Measurements from ENCODE around the gene CCDC152. TPM values are rescaled to one million over a fixed set of nuclear protein-coding genes. Genes with fewer than 3 reads are reported as not detected.

The CCDC152 gene
- total RNA-seq, 1 donor from 2014 or later: 1.2 TPM

GRCh38 chr5:42787845-42788244 lies 31.2 kb downstream of the CCDC152 start:
- Histone ChIP-seq H2AFZ (ENCODE audit: low read depth, low read length) (no peak overlapping the region), H3K27me3 (ENCODE audit: insufficient read depth, low read length) (no peaks in the 10 kb centered on the region), H3K9me3 (ENCODE audit: insufficient read depth, low read depth, low read length) (peaks cover 2% of the 10 kb centered on the region), H3K4me2 (ENCODE audit: low read length) (no peak overlapping the region), H3K9ac (ENCODE audit: low read length) (no peak overlapping the region), H3K27ac (ENCODE audit: low read depth, low read length) (no peak overlapping the region), H3K4me3 (ENCODE audit: insufficient read depth, low read depth, low read length) (no peak overlapping the region), H3K79me2 (ENCODE audit: insufficient read depth, low read length) (no peaks in the 10 kb centered on the region), H3K4me1 (ENCODE audit: insufficient read depth, low read length) (no peaks in the 10 kb centered on the region), H4K20me1 (ENCODE audit: insufficient read depth, low read length) (no peaks in the 10 kb centered on the region), H3K36me3 (ENCODE audit: insufficient read depth, low read length) (no peaks in the 10 kb centered on the region)
- no peaks in the 10 kb centered on the region for H3K36me3 Mint-ChIP-seq (ENCODE audit: low read depth, unreplicated experiment)
- no peak for TF ChIP-seq EZH2 (IDR thresholded peaks at IDR 0.05; ENCODE audit: insufficient read depth, low read length)
- no peak for TF ChIP-seq CTCF (IDR thresholded peaks at IDR 0.05; ENCODE audit: insufficient read depth, low read depth, low read length)
- DNase-seq (ENCODE audit: low read depth) (no peak), FAIRE-seq (no peak)
- peaks cover 21% of the 10 kb centered on the region for H3K9me3 Mint-ChIP-seq (ENCODE audit: unreplicated experiment)
- no peaks in the 10 kb centered on the region for H3K4me1 Mint-ChIP-seq (ENCODE audit: low read depth, unreplicated experiment)
- H3K4me3 Mint-ChIP-seq (ENCODE audit: unreplicated experiment): no peak overlapping the region
- H3K27ac Mint-ChIP-seq (ENCODE audit: unreplicated experiment): no peak overlapping the region
- H3K27me3 Mint-ChIP-seq (ENCODE audit: low read depth, unreplicated experiment): no peaks in the 10 kb centered on the region

GRCh38 chr5:42791151-42791550 lies 34.5 kb downstream of the CCDC152 start:
- Mint-ChIP-seq H3K36me3 (ENCODE audit: low read depth, unreplicated experiment) (no peaks in the 10 kb centered on the region), H3K9me3 (ENCODE audit: unreplicated experiment) (peaks cover 10% of the 10 kb centered on the region), H3K27me3 (ENCODE audit: low read depth, unreplicated experiment) (no peaks in the 10 kb centered on the region), H3K4me3 (ENCODE audit: unreplicated experiment) (no peak overlapping the region), H3K4me1 (ENCODE audit: low read depth, unreplicated experiment) (no peaks in the 10 kb centered on the region), H3K27ac (ENCODE audit: unreplicated experiment) (no peak overlapping the region)
- no peaks in the 10 kb centered on the region for H3K9me3 ChIP-seq (ENCODE audit: insufficient read depth, low read depth, low read length)
- no peak overlapping the region for H3K27ac ChIP-seq (ENCODE audit: low read depth, low read length)
- no peak for FAIRE-seq
- no peaks in the 10 kb centered on the region for H3K27me3 ChIP-seq (ENCODE audit: insufficient read depth, low read length)
- H4K20me1 ChIP-seq (ENCODE audit: insufficient read depth, low read length): no peaks in the 10 kb centered on the region
- no peak overlapping the region for H2AFZ ChIP-seq (ENCODE audit: low read depth, low read length)
- H3K4me3 ChIP-seq (ENCODE audit: insufficient read depth, low read depth, low read length): no peak overlapping the region
- H3K79me2 ChIP-seq (ENCODE audit: insufficient read depth, low read length): no peaks in the 10 kb centered on the region
- H3K4me1 ChIP-seq (ENCODE audit: insufficient read depth, low read length): no peaks in the 10 kb centered on the region
- no peak overlapping the region for H3K9ac ChIP-seq (ENCODE audit: low read length)
- no peak for TF ChIP-seq EZH2 (IDR thresholded peaks at IDR 0.05; ENCODE audit: insufficient read depth, low read length)
- TF ChIP-seq CTCF (IDR thresholded peaks at IDR 0.05; ENCODE audit: insufficient read depth, low read depth, low read length): no peak
- no peaks in the 10 kb centered on the region for H3K36me3 ChIP-seq (ENCODE audit: insufficient read depth, low read length)
- DNase-seq (ENCODE audit: low read depth): no peak
- no peak overlapping the region for H3K4me2 ChIP-seq (ENCODE audit: low read length)

- Histone ChIP-seq H3K79me2 (ENCODE audit: insufficient read depth, low read length) (no peaks in the 10 kb centered on the region), H3K36me3 (ENCODE audit: insufficient read depth, low read length) (no peaks in the 10 kb centered on the region), H3K9ac (ENCODE audit: low read length) (no peak overlapping the region), H2AFZ (ENCODE audit: low read depth, low read length) (no peak overlapping the region), H3K27me3 (ENCODE audit: insufficient read depth, low read length) (no peaks in the 10 kb centered on the region), H3K4me1 (ENCODE audit: insufficient read depth, low read length) (no peaks in the 10 kb centered on the region), H3K4me2 (ENCODE audit: low read length) (no peak overlapping the region), H4K20me1 (ENCODE audit: insufficient read depth, low read length) (no peaks in the 10 kb centered on the region), H3K4me3 (ENCODE audit: insufficient read depth, low read depth, low read length) (no peak overlapping the region), H3K9me3 (ENCODE audit: insufficient read depth, low read depth, low read length) (no peaks in the 10 kb centered on the region), H3K27ac (ENCODE audit: low read depth, low read length) (no peak overlapping the region)
- no peaks in the 10 kb centered on the region for H3K36me3 Mint-ChIP-seq (ENCODE audit: low read depth, unreplicated experiment)
- no peaks in the 10 kb centered on the region for H3K4me1 Mint-ChIP-seq (ENCODE audit: low read depth, unreplicated experiment)
- H3K27me3 Mint-ChIP-seq (ENCODE audit: low read depth, unreplicated experiment): no peaks in the 10 kb centered on the region
- H3K27ac Mint-ChIP-seq (ENCODE audit: unreplicated experiment): no peak overlapping the region
- no peak for TF ChIP-seq CTCF (IDR thresholded peaks at IDR 0.05; ENCODE audit: insufficient read depth, low read depth, low read length)
- TF ChIP-seq EZH2 (IDR thresholded peaks at IDR 0.05; ENCODE audit: insufficient read depth, low read length): no peak
- DNase-seq (ENCODE audit: low read depth) (no peak), FAIRE-seq (no peak)
- no peak overlapping the region for H3K4me3 Mint-ChIP-seq (ENCODE audit: unreplicated experiment)
- H3K9me3 Mint-ChIP-seq (ENCODE audit: unreplicated experiment): peaks cover 6% of the 10 kb centered on the region
These were observed 41.9 kb downstream of the CCDC152 start for GRCh38 chr5:42798284-42799240.

Data from astrocyte (in vitro differentiated cells and primary cell).